Small intestine (tissue), 7 donors: Measurements from ENCODE around the gene RUSC2. TPM values are rescaled to one million over a fixed set of nuclear protein-coding genes. Genes with fewer than 3 reads are reported as not detected.
"Not testable (repeated sequence)": the region's sequence is repeated elsewhere in the genome, so short reads cannot be mapped to it uniquely, and the experiment has no call there.

Experiments
- DNase-seq, 2 donors: peaks; one replicate each; pipeline versions ENCODE4 v3.0.0 to v3.0.0-alpha.2; 2013
- FAIRE-seq: peaks from 2 replicates; lab custom pipeline; 2012; peaks lifted over from hg19 to GRCh38; lab: Jason Lieb, UNC
- H3K27ac ChIP-seq, 3 donors: one replicate each; pipeline ENCODE4 v1.5.1; 2013; ENCODE audit warnings: low read length in 2 of 3, mild to moderate bottlenecking in 2 of 3, control low read depth in 1 of 3, inconsistent platforms in 1 of 3, low read depth in 1 of 3, moderate library complexity in 1 of 3
- H3K27me3 ChIP-seq, 3 donors: one replicate each; pipeline ENCODE4 v1.6.1; 2013; ENCODE audit warnings: low read length in 3 of 3, inconsistent platforms in 1 of 3; ENCODE audit not compliant: control insufficient read depth in 3 of 3, insufficient read depth in 3 of 3
- H3K36me3 ChIP-seq, 3 donors: one replicate each; pipeline ENCODE4 v1.6.1; 2013; ENCODE audit warnings: low read length in 3 of 3, inconsistent platforms in 1 of 3, low read depth in 1 of 3, mild to moderate bottlenecking in 1 of 3, moderate library complexity in 1 of 3; ENCODE audit not compliant: control insufficient read depth in 3 of 3, insufficient read depth in 2 of 3
- H3K4me1 ChIP-seq, 3 donors: one replicate each; pipeline ENCODE4 v1.6.1; 2013; ENCODE audit warnings: low read length in 2 of 3, inconsistent platforms in 1 of 3, low read depth in 1 of 3, mild to moderate bottlenecking in 1 of 3, moderate library complexity in 1 of 3; ENCODE audit not compliant: control insufficient read depth in 3 of 3, insufficient read depth in 2 of 3
- H3K4me3 ChIP-seq, 3 donors: one replicate each; pipeline ENCODE4 v1.5.1; 2013; ENCODE audit warnings: low read length in 3 of 3, control low read depth in 1 of 3, inconsistent platforms in 1 of 3, low read depth in 1 of 3, mild to moderate bottlenecking in 1 of 3, moderate library complexity in 1 of 3
- H3K9me3 ChIP-seq, 2 donors: one replicate each; pipeline ENCODE4 v1.6.1; 2013; ENCODE audit warnings: low read depth in 1 of 2, low read length in 1 of 2; ENCODE audit not compliant: control insufficient read depth in 2 of 2, insufficient read depth in 1 of 2
- WGBS, 3 donors: extraction: QIAGEN DNeasy Blood & Tissue Kit; methylation state at CpG; one replicate each; pipeline ENCODE4 v1.1.7; 2013; 5-methylcytosine and 5-hydroxymethylcytosine counted together
- polyA plus RNA-seq, 4 donors: library from polyadenylated mRNA; stranded (reverse) in 3 of 4; unstranded in 1 of 4; fragments of 200-250 nt in 3 of 4; fragments of 120-200 nt in 1 of 4; gene quantifications; one replicate each; pipeline versions ENCODE4 v1.2.1 to v1.2.3, GENCODE V29; 2013
- donor health status: healthy with polysubstance abuse.
- donor health status: control.
- donor health status: control.
- donor health status: Bipolar disorder and iron deficiency.
- donor health status: healthy.

RUSC2 gene
- polyA plus RNA-seq, 4 donors: 2.2 to 8.9 (median 5.2) TPM

GRCh38 chr9:35470340-35470739 is 19.6 kb upstream of the RUSC2 start:
- Histone ChIP-seq H3K27ac (no peak overlapping the region), H3K9me3 (no peaks in the 10 kb centered on the region), H3K4me3 (no peak overlapping the region), H3K27me3 (no peaks in the 10 kb centered on the region), H3K4me1 (peaks cover 0 to 3% (median 0%) of the 10 kb centered on the region in 3 donors), H3K36me3 (no peaks in the 10 kb centered on the region)
- no peak for DNase-seq
- WGBS, 3 donors: 75 to 83% (median 76%) methylated on average over 1 of the region's 1 CpG
- FAIRE-seq: no peak

- 88 to 94% (median 89%) methylated on average over 4 of the region's 4 CpGs for WGBS, 3 donors
- FAIRE-seq (no peak), DNase-seq (no peak)
- no peak overlapping the region for H3K4me3 ChIP-seq
- peaks cover 0 to 3% (median 0%) of the 10 kb centered on the region in 3 donors for H3K4me1 ChIP-seq
- H3K9me3 ChIP-seq: no peaks in the 10 kb centered on the region
- H3K27me3 ChIP-seq: no peaks in the 10 kb centered on the region
- no peak overlapping the region for H3K27ac ChIP-seq
- no peaks in the 10 kb centered on the region for H3K36me3 ChIP-seq
Observed at GRCh38 chr9:35470894-35471293, 19.0 kb upstream of the RUSC2 start.

DNA sequence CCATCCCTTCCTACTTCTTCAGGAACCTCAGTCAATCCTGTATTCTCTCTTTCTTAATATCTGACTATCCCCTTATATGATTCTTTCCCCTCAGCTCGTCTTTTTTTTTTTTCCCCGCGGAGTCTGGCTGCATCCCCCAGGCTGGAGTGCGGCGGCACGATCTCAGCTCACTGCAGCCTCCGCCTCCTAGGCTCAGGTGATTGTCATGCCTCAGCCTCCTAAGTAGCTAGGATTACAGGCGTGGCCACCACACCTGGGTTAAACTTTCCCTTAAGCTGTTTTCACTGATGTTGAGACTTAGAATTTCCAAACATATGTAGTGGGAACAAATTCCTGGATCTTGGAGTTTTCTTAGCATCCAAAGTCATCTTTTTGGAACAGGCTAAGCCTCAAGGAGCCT is 13.3 kb upstream of the RUSC2 start:
- DNase-seq (no peak), FAIRE-seq (no peak)
- 70 to 83% (median 80%) methylated on average over 8 of the region's 8 CpGs for WGBS, 3 donors
- Histone ChIP-seq H3K4me1 (no peaks in the 10 kb centered on the region), H3K27ac (no peak overlapping the region), H3K4me3 (no peak overlapping the region), H3K27me3 (no peaks in the 10 kb centered on the region), H3K36me3 (no peaks in the 10 kb centered on the region), H3K9me3 (no peaks in the 10 kb centered on the region)

- not testable (repeated sequence) for H3K27ac ChIP-seq
Observed at GRCh38 chr9:35477211-35477855, 12.6 kb upstream of the RUSC2 start.

DNA sequence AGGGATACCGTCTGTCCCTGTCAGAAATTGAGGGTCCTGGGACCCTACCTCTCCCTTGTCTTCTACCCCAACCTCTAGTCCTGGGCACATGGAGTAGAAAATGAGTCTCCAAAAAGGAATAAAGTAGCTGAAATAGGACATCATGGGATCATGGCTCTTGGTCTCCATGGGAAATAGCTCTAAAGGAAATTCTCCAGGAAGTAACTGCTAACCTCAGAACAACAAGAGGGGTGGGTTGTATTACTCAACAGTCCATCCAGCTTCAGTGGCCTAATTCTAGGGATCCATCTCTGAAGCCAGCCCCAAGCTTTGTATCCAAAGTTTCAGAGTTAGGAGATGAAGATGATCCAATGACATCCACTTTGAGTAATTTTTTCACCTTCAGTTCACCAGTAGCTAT is 11.0 kb upstream of the RUSC2 start:
- FAIRE-seq (no peak), DNase-seq (no peak)
- H3K27me3 ChIP-seq: no peaks in the 10 kb centered on the region
- no peaks in the 10 kb centered on the region for H3K9me3 ChIP-seq
- WGBS, 3 donors: 71 to 88% (median 87%) methylated on average over 1 of the region's 1 CpG
- no peaks in the 10 kb centered on the region for H3K36me3 ChIP-seq
- no peaks in the 10 kb centered on the region for H3K4me1 ChIP-seq
- H3K4me3 ChIP-seq: no peak overlapping the region
- H3K27ac ChIP-seq: no peak overlapping the region

More at GRCh38 chr9:35477211-35477855, 12.6 kb upstream of the RUSC2 start:
- 14 to 24% (median 19%) methylated on average over 5 of the region's 5 CpGs for WGBS, 3 donors
- not testable (repeated sequence) for H3K4me3 ChIP-seq, FAIRE-seq, H3K4me1 ChIP-seq, H3K36me3 ChIP-seq, H3K9me3 ChIP-seq, H3K27me3 ChIP-seq
- DNase-seq: peak; percentile 79 to 80

- Histone ChIP-seq H3K27ac (no peak overlapping the region), H3K36me3 (no peaks in the 10 kb centered on the region), H3K4me3 (no peak overlapping the region), H3K4me1 (no peaks in the 10 kb centered on the region), H3K27me3 (no peaks in the 10 kb centered on the region), H3K9me3 (no peaks in the 10 kb centered on the region)
- WGBS, 3 donors: 79 to 85% (median 84%) methylated on average over 4 of the region's 4 CpGs
- no peak for FAIRE-seq
- peak; percentile 57 to 74 for DNase-seq
Observed at GRCh38 chr9:35481347-35481975, 8.4 kb upstream of the RUSC2 start.

DNA sequence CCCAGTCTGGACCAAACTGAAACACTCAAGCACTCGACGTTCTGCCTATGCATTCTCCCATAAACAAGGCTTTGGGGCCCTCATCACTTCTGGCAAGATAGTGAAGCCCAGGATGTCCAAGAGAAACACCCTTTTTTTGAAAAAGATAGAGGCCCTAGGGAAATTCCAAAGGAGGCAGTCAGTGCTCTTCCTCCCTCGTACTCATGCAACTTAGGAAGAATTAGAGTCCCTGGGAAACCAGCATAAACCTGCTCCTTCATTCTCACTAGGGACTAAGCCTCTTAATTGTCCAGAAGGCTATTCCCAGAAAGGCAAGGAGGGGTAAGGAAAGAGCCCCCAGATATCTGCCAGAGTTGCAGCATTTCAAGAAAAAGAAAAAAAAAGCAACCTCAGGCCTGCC is 7.8 kb upstream of the RUSC2 start:
- FAIRE-seq (no peak), DNase-seq (no peak)
- Histone ChIP-seq H3K27me3 (no peaks in the 10 kb centered on the region), H3K36me3 (no peaks in the 10 kb centered on the region), H3K4me3 (no peak overlapping the region), H3K27ac (no peak overlapping the region), H3K9me3 (no peaks in the 10 kb centered on the region), H3K4me1 (no peaks in the 10 kb centered on the region)
- 71 to 77% (median 72%) methylated on average over 3 of the region's 3 CpGs for WGBS, 3 donors

DNA sequence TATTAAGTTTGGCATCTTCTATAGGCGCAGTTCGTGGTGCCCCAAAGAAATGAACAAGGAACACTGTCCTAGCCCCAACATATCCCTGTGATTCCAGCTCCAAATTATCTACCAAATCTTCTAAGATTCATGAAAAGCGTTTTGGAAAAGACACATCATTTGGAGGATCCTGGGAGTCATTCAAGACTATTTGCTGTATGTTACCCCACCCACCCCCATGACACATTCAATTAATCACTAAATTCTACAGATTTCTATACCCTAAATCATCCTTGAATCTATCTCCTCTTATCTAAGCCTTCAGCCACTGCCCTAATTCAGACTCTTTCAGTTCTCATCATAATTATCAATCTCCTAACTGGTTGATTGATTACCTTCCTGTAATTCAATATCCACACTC is 5.5 kb upstream of the RUSC2 start:
- H3K36me3 ChIP-seq: no peaks in the 10 kb centered on the region
- FAIRE-seq: no peak
- no peak for DNase-seq
- H3K27ac ChIP-seq: no peak overlapping the region
- no peaks in the 10 kb centered on the region for H3K27me3 ChIP-seq
- peaks cover 0 to 13% (median 0%) of the 10 kb centered on the region in 3 donors for H3K4me1 ChIP-seq
- 81 to 94% (median 91%) methylated on average over 3 of the region's 3 CpGs for WGBS, 3 donors
- H3K9me3 ChIP-seq: no peaks in the 10 kb centered on the region
- no peak overlapping the region for H3K4me3 ChIP-seq
